ENCODE results near the gene PAK1.
A peak's percentile ranks its signal among the peaks of the same experiment; 100 is the strongest.
"Not testable (repeated sequence)": the region's sequence is repeated elsewhere in the genome, so short reads cannot be mapped to it uniquely, and the experiment has no call there.

Gene PAK1

DNA sequence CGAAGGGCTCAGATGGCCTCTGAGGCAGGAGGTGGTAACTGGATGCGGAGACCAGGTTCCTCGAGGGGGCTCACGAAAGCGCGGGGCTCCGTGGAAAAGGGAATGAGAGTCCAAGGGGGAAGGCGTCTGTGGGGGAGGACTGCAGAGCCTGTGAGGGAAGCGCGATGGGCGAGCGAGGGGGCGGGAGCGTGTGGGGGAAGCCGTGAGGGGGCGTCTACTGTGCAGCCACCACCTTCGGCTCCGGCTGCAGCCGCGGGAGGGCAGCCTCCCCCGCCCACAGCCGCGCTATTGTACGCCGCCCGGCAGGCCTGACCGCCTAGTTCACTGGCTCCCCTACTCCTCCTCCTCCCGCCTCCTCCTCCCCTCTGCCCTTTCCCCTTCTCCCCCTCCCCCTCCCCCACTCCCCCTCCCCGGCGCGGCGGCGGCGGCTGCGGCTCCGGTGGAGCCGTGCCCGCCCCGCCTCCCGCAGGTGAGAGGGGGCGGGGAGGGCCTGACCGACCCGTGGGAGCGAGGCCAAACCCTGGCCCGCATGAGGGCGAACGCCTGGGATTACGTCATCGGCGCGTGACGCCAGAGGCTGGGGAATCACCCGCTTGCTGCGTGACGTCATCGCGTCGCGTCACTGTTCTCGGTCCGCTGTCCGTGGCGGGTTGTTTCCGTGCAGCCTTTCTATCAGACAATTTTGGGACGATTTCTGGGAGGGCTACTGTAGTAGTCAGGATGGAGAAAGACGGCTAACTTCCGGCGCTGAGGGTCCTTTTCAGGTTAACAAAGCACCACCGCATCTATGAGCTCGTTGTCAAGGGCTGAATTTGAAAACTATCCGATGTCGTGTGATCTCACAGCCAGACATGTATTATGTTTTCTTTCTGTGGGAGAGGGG, at the start of gene PAK1:
Gene PAK1 (minus strand): TSS at position 294 of the 883 bp plus-strand sequence. CDS start 81,574 bp downstream, outside the sequence.
- peak; percentile 76 for DNase-seq (ENCODE audit: low read depth)

DNA sequence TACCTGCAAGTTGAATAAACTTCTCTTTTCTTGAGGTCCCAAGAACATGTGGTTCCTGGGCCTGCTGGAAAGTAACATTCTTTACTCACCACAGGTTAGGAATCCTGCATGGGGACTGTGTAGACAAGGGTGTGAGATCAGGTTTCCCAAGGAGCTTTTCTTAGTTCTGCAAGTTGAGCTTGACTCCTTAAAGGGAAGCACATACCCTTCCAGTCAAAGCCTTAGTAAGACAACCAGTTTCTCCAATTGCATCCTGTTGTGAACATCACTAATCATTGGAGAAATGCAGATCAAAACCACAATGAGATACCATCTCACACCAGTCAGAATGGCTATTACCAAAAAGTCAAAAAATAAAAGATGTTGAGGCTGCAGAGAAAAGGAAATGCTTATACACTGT, 48.3 kb upstream of the PAK1 start:
- DNase-seq (ENCODE audit: low read depth), result no peak

DNA sequence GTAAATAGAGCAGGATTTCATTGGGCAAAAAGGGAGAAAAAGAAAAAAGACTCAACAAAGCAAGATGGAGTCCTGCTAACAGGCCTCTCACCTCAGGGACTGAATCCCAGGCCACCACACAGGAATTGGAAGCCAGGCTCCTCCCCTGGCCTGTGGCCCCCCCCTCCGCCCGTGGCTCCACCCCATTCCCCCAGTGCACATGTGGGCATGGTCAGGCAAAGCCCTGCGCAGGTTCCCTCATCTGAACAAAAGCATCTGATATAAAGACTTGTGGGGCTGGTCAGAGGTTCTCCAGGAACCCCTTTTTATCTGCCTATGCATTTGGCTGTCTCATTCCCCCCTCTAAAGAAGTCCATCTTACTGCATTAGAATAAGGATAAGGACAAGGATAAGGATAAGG, 46.0 kb upstream of the PAK1 start:
- no peak for DNase-seq (ENCODE audit: low read depth)

DNA sequence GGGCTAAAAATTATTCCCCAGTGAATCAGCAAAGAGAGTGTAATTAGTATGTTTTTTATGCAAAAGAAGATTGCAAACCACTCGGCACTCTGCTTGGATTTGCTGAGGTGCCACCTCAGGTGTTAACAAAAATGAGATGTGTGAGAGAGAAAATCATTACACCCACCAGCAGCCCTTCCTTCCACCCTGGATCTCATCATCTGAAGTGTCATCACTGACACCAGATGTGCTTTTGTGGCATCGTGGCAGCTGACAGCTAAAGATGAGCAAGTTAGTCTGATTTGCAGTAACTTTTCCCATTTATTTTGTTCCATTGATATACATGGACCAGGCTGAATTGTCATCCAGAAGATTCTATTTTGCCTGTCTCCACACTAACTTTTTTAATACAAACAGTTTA, 44.6 kb upstream of the PAK1 start:
- DNase-seq (ENCODE audit: low read depth), result no peak

DNA sequence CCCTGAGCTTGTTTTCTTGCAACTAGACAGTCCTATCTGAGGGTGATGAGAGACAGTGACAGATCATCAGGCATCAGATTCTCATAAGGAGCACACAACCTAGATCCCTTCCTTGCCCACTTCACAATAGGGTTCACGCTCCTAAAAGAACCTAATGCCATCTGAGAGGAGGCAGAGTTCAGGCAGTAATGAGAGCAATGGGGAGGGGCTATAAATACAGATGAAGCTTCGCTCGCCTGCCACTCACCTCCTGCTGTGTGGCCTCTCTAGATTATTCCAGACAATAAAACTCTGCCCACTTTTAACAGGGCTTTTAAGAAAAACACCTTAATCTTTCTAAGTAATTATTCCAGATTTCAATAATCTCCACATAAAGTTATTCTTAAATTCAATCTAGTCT, 43.9 kb upstream of the PAK1 start:
- no peak for DNase-seq (ENCODE audit: low read depth)

DNA sequence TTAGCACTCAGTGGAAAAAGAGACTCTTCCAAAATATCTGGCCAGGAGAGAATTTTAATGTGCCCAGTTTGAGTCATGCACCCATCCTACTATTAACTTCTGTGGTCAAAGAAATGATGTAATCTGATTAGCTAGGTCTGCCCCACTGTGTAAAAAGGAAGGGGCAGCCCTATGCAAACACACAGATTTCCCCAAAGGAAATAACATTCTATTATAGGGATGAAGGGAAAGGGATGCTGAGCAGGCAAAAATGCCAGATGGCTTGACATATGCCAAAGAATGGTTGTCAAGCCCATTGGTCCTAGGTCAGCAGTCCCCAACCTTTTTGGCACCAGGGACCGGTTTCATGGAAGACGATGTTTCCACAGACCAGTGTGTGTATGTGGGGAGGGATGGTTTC, 43.3 kb upstream of the PAK1 start:
- no peak for DNase-seq (ENCODE audit: low read depth)

DNA sequence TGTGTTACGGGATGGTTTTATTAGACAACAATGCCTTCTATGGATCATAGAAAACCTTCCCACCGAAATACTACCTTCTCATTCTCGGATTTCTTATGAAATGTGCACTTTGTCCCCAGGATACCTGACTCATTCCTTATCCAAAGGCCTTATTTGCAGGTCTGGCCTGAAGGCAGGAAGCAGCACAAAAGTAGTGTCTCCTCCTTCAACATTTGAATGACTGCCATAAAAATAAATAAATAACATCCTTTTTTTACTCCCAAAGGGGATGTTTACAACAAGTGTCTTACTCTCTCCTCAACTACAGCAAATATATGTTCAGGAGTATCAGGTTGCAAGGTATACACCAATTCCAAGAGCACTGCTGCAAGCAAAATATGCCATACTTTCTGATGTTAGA, 41.6 kb upstream of the PAK1 start:
- no peak for DNase-seq (ENCODE audit: low read depth)

DNA sequence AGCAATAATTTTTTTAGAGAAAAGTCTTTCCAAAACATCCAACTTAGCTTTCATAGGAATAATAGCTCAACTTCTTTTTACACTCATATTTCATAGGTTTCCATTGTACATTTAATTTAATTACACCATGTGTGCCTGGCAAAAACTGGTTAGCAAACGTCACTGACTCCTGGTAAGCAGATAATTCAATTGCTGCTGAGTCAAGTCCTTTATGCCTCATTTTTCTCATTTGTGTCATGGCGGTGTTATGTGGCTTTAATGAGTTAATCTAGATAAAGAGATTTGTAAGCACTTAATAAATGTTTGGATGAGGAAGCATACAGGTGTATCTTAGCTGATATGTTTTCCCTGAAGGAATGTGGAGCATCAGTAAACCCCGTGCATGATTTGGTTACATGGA, 41.2 kb upstream of the PAK1 start:
- no peak for DNase-seq (ENCODE audit: low read depth)

DNA sequence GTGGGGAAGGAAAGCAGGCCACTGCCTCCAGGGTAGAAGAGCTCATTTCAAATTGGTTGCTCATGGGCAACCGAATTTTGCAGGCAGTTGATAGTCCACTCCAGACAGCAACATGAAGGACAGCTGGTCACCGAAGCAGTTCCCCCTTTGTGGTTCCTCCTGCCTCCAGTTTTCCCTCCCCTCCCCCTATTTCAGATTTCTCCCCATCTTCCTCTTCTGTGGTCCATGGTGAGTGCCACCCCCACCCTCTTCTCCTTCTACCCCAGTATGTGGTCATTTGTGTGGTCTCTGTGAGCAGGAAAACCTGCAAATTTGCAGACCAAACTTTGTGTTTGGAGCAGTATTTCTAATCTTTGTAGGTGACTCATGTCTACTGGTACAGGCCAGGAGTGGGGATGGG, 38.2 kb upstream of the PAK1 start:
- DNase-seq (ENCODE audit: low read depth), result no peak

DNA sequence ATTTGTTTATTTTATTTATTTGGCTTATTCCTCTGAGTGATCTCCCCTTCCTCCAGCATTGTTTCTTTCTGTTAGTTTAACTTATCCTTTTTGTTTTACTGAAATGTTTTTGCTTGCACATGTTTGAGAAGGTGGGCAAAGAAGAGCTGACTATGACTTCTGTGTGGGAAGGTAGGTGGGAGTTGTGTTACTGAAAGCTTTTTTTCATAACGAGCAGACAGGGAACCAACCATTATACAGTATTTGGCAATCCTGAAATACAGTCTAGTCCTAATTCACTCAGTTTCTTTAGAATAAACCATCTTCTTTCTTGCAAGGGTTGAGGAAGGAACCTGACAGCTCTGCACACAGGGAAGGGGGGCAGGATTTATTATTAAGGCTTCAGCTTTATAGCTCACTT, 37.0 kb upstream of the PAK1 start:
- DNase-seq (ENCODE audit: low read depth), result no peak

DNA sequence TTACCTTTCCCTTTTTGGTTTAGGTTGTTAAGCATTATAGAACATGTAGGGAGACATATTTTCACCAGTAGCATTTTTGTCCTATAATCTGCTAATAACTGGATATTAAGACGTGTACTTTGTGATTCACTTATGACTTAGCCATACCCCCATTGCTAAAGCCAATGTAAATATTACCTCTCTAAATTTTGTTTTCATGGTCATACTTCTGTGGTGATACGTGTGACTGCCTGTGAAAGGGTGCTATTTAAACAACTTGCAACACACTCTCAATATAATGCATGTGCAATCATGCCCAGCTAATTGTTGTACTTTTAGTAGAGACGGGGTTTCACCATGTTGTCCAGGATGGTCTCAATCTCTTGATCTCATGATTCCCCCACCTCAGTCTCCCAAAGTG, 36.2 kb upstream of the PAK1 start:
- DNase-seq (ENCODE audit: low read depth), result no peak

DNA sequence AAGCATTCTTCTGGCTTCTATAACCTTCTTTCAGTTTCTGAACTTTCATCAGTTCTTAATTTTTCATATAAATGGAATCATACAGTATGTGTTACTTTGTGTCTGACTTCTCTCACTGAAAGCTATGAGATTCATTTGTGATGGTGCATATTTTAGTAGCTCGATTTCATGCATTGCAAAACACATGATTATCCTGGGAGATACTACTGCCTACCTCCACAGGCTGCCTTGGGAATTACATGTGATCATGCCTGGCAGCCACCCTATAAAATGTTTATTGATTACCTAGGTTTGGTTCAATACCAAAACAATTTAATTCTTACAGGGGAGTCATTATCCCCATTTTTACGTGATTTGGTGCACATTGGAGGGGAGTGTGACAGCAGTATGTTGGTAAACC, 34.1 kb upstream of the PAK1 start:
- DNase-seq (ENCODE audit: low read depth), result no peak

DNA sequence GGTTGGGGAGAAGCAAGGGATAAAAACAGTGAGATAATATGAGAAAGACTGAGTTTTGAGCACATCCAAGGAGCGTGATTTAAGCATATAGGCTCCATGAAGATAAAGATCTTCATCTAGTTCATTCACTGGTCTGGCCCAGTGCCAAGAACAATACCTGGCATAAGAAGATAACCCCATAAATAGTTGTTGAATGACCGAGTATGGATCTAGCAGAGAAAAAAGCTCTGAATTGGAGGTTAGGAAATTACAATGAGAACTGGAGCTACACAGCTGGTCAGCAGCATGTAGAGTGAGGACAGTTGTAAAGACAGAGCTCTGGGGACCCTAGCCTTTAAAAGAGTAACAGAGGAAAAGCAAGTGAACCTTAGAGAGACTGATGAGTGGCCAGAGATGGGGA, 33.0 kb upstream of the PAK1 start:
- no peak for DNase-seq (ENCODE audit: low read depth)

DNA sequence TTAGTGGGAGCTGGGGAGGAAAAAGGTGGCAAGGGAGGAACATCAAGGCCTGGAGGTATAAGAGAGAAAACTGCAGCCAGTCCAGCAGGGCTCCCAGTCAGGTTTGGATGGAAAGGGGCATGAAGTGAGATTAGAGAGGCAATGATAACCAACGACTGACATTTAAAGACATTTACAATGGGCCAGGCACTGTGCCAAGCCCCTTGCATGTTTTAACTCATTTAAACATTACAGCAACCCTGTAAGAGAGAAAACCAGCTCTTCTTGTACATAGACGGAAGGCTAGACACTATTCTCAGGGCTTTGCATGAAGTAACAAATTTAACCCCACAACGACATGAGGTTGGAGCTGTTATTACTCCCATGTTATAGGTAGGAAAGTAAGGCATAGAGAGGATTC, 32.1 kb upstream of the PAK1 start:
- DNase-seq (ENCODE audit: low read depth), result no peak

DNA sequence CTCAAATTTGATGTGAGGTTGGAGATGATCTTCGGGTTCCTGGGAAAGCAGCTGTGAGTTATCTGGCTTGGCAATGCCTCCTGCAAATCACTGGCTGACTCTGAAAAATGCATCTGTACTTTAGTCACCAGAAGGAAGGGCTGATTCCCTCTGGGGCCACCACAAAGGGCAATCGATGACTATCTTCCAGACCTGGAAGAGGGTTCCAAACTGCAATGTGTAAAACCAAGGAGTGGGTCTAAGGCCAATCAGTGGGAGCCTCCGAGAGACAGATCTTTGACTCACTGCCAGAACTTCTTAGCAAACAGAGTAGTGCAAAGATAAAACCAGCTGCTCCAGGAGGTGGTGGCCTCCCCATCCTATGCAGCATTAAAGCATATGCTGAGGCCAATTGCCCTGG, 29.1 kb upstream of the PAK1 start:
- DNase-seq (ENCODE audit: low read depth), result no peak

DNA sequence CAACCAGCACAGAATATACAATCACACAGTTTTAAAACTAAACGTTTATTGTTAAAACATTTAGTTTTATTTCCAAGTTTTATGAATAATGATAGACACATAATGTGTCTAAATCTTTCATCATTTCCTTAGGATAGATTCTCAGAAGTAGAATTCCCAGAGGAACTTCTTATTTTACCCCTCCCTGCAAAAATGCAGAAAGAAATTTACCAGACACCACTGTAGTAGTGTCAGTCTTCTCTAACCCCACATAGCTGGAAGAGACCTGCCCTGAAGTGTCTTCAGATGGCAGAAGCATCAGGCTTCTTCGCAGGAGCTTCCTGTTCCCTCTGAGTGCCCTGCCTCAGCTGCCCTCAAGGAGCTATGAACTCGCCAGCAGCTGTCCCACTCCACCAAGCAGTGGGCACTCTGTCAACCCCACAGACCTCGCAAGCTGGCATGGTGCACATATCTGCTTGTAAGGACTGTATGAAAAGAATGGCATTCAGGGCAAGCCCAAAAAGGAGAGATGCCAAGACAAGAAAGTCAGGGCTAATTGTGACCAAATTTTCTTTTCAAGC, 28.5 kb upstream of the PAK1 start:
- no peak for DNase-seq (ENCODE audit: low read depth)

DNA sequence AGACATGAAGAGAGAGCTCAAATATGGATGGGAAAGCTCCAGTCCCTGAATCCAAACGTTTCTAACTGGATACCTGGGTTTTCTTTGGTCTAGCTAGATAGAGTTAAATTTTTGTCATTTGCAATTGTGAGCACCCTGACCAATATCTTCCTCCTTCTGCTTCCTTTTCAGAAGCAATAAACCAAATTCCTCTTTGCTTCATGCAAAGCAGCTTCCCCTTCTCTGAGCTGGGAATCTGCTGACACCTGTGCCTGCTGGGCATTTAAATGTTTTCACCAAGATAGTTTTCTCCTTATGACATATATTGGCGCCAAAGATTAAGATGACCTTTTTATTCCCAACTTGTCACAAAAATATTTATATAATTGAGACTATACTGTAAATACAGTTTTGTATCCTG, 27.9 kb upstream of the PAK1 start:
- DNase-seq (ENCODE audit: low read depth), result no peak

DNA sequence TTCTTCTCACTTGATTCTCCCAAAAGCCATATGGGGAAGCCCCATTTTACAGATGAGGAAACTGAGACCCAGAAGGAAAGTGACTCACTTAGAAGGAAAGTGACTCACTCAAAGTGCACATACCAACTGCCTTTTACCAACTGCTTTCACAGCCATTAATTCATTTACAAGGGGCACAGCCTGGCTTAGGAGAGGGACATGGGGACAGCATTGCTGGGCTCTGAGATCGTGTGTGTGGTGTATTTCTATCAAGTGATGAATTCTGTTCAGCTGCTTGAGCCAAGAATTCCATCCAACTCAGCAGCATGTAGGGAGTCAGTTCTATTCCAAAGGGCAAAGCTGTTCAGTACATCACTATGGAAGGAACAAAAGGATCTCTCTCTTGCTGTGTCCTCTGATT, 23.5 kb upstream of the PAK1 start:
- no peak for DNase-seq (ENCODE audit: low read depth)

DNA sequence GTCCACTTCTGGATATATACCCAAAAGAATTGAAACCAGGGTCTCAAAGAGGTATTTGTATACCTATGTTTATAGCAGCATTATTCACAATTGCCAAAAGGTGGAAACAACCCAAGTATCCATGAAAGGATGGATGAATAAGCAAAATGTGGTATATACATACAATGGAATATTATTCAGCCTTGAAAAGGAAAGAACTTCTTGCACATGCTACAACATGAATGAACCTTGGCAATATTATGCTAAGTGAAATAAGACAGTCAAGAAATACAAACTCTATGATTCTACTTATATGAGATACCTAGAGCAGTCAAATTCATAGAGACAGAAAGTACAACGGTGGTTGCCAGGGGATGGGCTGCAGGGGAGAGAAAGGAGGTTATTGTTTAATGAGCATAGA, 21.6 kb upstream of the PAK1 start:
- DNase-seq (ENCODE audit: low read depth), result no peak

DNA sequence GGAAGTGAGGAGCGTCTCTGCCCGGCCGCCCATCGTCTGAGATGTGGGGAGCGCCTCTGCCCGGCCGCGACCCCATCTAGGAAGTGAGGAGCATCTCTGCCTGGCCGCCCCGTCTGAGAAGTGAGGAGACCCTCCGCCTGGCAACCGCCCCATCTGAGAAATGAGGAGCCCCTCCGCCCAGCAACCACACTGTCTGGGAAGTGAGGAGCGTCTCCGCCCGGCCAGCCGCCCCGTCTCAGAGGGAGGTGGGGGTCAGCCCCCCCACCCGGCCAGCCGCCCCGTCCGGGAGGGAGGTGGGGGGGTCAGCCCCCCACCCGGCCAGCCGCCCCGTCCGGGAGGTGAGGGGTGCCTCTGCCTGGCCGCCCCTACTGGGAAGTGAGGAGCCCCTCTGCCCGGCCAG, 16.1 kb upstream of the PAK1 start:
- DNase-seq (ENCODE audit: low read depth), result not testable (repeated sequence)

DNA sequence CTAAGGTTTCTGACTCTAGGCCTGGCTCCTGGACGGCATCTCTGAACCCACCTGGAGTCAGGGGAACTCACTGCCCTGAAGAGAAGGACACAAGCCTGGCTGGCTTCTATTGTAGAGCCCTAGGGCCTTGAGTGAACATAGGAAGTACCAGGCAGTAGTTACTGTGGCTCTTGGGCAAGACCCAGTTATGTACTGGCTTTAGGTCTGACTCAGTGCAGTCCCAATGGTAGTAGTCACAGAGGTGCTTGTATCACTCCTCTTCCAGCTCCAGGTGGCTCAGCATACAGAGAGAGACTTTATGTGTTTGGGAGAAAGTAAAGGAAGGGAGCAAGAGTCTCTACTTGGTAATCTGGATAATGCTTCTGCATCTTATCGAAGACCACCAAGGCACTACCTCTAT, 13.9 kb upstream of the PAK1 start:
- DNase-seq (ENCODE audit: low read depth), result no peak

DNA sequence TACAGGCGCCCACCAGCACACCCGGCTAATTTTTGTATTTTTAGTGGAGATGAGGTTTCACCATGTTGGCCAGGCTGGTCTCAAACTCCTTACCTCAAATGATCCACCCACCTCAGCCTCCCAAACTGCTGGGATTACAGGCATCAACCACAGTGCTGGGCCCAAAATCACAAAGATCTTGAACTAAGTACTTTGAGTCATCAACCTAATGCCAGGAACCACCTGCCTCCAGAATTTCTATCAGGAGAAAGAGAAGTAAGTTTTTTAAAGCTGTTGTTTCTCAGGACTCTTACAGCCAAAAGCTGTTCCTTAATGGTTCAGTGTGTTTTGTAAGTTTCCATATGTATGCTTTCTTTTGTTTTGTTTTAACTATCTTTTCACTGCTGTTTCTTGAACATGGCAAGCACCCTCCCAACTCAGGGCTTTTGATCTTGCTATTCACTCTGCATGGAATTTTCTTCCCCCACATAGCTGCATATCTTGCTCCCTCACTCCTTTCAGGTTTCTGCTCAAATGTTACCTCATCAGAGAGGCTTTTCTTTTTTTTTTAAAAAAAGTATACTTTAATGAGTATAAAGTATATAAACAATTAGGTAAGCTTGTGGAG, 6.0 kb upstream of the PAK1 start:
- no peak for DNase-seq (ENCODE audit: low read depth)

DNA sequence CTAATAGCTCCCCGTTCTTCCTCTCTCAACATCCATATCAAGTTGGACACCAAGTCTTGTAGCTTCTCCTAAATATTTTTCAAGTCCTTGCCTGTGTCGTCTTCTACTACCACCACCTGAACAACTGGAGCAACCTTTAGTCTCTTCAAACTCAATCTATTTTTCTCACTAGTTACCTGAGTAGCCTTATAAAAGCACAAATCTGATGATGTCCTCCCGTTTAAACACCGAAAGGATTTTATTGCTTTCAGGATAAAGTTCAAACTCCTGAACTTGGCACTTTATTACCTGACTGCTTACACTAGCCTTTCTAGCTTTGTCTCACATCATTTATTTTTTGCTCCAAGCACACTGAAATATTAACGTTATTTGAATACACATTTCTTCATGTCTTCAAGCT, 1.3 kb upstream of the PAK1 start:
- DNase-seq (ENCODE audit: low read depth), result no peak

DNA sequence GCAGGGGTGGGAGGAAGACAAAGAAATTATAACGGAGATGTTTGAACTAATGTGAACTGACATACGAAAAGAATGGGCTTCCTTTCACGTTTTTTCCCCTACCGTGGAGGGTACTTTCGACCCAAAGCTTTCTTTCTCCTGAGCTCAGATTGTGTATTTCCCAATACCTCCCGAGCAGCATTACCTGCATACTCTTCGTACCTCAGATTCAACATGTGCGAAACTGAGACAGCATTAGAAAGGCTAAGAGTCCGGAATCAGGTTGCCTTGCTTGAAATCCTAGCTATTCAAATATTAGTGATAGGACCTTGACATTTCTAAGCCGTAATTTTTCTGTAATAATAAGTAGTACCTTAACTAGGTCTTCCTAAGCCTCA, 778 bp upstream of the PAK1 start:
- DNase-seq (ENCODE audit: low read depth), result no peak

Data from activated T-cell treated with anti-CD3 and anti-CD28 coated beads for 1 hour (primary cell).